SK-N-MC (cell line): ENCODE results near the gene BICC1.

Experiments
- DNase-seq: peaks from one replicate; pipeline ENCODE4 v3.0.0-alpha.2; 2011; ENCODE audit warnings: low read depth, low spot score
- H3K27ac ChIP-seq: fragments of 200-600 bp; sonication (generic); 2 replicates; pipeline ENCODE4 v1.5.1; 2016; ENCODE audit warnings: mixed run types
- H3K36me3 ChIP-seq: fragments of 200-600 bp; sonication (generic); 2 replicates; pipeline ENCODE4 v1.6.1; 2017; ENCODE audit warnings: antibody characterized with exemption, low read length, mixed read lengths; ENCODE audit not compliant: insufficient read depth
- H3K4me3 ChIP-seq: fragments of 200-600 bp; sonication (generic); 2 replicates; pipeline ENCODE4 v1.5.1; 2016
- H3K9ac ChIP-seq: fragments of 200-600 bp; sonication (generic); 2 replicates; pipeline ENCODE4 v1.8.0; 2017; ENCODE audit warnings: mixed run types, mixed read lengths; ENCODE audit not compliant: insufficient read length
- H3K9me3 ChIP-seq: fragments of 200-600 bp; sonication (generic); 2 replicates; pipeline ENCODE4 v1.6.1; 2017; ENCODE audit warnings: low read depth, mild to moderate bottlenecking, antibody characterized with exemption, low read length, moderate library complexity, mixed read lengths
- EZH2 ChIP-seq: fragments of 200-600 bp; sonication (generic); IDR thresholded peaks from one replicate; pipeline ENCODE4 v1.6.1; 2017; ENCODE audit warnings: antibody characterized with exemption
- FOXP2 ChIP-seq: optimal IDR thresholded peaks from 2 replicates; pipeline ENCODE3; 2011; ENCODE audit warnings: mild to moderate bottlenecking, moderate library complexity; ENCODE audit not compliant: insufficient read depth; ENCODE audit errors: extremely low read length, control extremely low read depth
- POLR2AphosphoS5 ChIP-seq: IDR thresholded peaks from 2 replicates; pipeline ENCODE4 v1.6.1; 2012; ENCODE audit warnings: mild to moderate bottlenecking, low read depth, low read length, borderline replicate concordance

The BICC1 gene

GRCh38 chr10:58764087-58764747 is 251.5 kb downstream of the BICC1 start:
- no peak for TF ChIP-seq POLR2AphosphoS5
- no peak for TF ChIP-seq EZH2
- TF ChIP-seq FOXP2: no peak
- Histone ChIP-seq H3K9ac (no peak overlapping the region), H3K4me3 (no peak overlapping the region), H3K27ac (no peak overlapping the region), H3K9me3 (no peaks in the 10 kb centered on the region), H3K36me3 (no peaks in the 10 kb centered on the region)
- no peak for DNase-seq

GRCh38 chr10:58765910-58766309 is 253.2 kb downstream of the BICC1 start:
- Histone ChIP-seq H3K9ac (no peak overlapping the region), H3K9me3 (no peaks in the 10 kb centered on the region), H3K36me3 (no peaks in the 10 kb centered on the region), H3K4me3 (no peak overlapping the region), H3K27ac (no peak overlapping the region)
- DNase-seq: no peak
- no peak for TF ChIP-seq FOXP2
- TF ChIP-seq POLR2AphosphoS5: no peak
- TF ChIP-seq EZH2: no peak

- H3K9ac ChIP-seq: no peak overlapping the region
- no peak overlapping the region for H3K4me3 ChIP-seq
- no peaks in the 10 kb centered on the region for H3K9me3 ChIP-seq
- no peak for DNase-seq
- no peak overlapping the region for H3K27ac ChIP-seq
- TF ChIP-seq EZH2 (no peak), FOXP2 (no peak), POLR2AphosphoS5 (no peak)
- no peaks in the 10 kb centered on the region for H3K36me3 ChIP-seq
Measured at GRCh38 chr10:58767652-58768051, 255.0 kb downstream of the BICC1 start.

DNA sequence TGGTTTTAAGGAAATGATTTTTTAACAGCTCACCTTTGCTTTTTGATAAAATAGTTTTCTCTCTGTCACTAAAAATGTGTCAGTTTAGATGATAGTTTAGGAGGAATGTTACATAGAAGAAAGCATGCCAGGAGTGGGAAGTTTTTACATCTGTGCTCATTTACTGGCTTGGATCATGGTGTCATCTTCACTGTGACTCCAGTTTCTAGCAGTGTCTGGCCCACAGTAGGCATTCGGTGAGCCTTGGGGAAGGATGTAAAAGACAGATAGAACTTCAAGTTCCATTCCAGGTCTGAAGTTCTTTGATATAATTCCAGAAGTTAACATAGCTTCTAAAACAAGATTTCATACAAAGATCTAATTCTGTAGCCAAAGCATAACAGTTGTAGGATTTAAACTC is 259.2 kb downstream of the BICC1 start:
- TF ChIP-seq EZH2 (no peak), FOXP2 (no peak), POLR2AphosphoS5 (no peak)
- no peaks in the 10 kb centered on the region for H3K36me3 ChIP-seq
- no peak overlapping the region for H3K9ac ChIP-seq
- no peak overlapping the region for H3K4me3 ChIP-seq
- no peak overlapping the region for H3K27ac ChIP-seq
- H3K9me3 ChIP-seq: no peaks in the 10 kb centered on the region
- DNase-seq: no peak

- Histone ChIP-seq H3K9ac (no peak overlapping the region), H3K36me3 (no peaks in the 10 kb centered on the region), H3K9me3 (no peaks in the 10 kb centered on the region), H3K4me3 (no peak overlapping the region), H3K27ac (no peak overlapping the region)
- no peak for TF ChIP-seq POLR2AphosphoS5
- no peak for DNase-seq
Measured at GRCh38 chr10:58772758-58773157, 260.1 kb downstream of the BICC1 start.

- Histone ChIP-seq H3K9ac (no peak overlapping the region), H3K27ac (no peak overlapping the region), H3K36me3 (no peaks in the 10 kb centered on the region), H3K4me3 (no peak overlapping the region), H3K9me3 (no peaks in the 10 kb centered on the region)
- TF ChIP-seq EZH2 (no peak), POLR2AphosphoS5 (no peak), FOXP2 (no peak)
- DNase-seq: no peak
Measured at GRCh38 chr10:58773341-58773740, 260.7 kb downstream of the BICC1 start.

DNA sequence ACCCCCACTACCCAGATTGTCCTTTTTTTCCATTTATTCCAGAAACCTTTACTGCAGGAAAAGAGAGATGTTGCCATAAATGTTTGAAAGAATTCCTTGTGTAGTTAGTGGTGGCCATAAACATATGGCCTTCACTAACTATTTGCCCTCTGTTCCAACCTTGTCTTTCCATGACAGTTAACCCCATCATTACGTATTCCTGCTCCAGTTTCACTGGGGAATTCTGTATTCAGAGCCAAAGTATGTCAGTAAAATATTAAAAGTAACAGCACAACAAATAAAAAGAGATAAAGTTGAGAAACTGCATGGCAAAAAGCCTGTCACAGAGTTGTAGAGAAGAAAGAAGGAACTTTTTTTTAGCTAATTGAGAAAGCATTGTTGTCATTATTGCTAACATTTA is 261.3 kb downstream of the BICC1 start:
- no peak for DNase-seq
- H3K4me3 ChIP-seq: no peak overlapping the region
- TF ChIP-seq EZH2 (no peak), POLR2AphosphoS5 (no peak), FOXP2 (no peak)
- H3K27ac ChIP-seq: no peak overlapping the region
- H3K9me3 ChIP-seq: no peaks in the 10 kb centered on the region
- H3K9ac ChIP-seq: no peak overlapping the region
- H3K36me3 ChIP-seq: no peaks in the 10 kb centered on the region

DNA sequence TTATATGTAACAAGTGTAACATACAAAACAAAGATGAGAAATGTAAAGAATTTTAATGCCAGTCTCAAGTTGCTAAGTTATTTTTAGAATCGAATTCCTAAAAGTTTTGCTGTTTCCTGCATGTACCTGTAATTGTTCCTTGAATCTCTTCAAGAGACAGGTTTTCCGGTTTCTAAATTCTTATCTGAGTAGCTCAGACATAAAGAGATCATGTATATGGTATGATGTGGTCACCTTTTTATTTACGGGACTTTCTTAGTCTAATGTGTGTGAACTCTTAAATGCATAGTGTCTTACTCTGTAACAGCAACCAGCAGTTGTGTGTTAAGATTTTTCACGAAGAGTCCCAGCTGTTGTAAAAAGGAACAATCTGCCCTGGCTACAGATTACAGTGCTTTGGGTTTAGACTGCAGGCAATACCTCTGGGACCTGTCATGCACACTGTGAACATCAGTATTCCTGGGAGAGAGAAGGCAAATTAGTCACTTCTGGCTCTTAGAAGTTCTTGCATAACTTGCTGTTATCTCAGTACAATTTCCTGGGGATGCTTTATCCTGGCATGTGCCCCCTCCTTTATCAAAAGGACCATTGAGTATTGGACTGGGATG is 263.4 kb downstream of the BICC1 start:
- H3K4me3 ChIP-seq: no peak overlapping the region
- H3K36me3 ChIP-seq: no peaks in the 10 kb centered on the region
- no peak overlapping the region for H3K9ac ChIP-seq
- TF ChIP-seq POLR2AphosphoS5: no peak
- no peak for TF ChIP-seq EZH2
- TF ChIP-seq FOXP2: no peak
- H3K27ac ChIP-seq: no peak overlapping the region
- H3K9me3 ChIP-seq: no peaks in the 10 kb centered on the region
- no peak for DNase-seq
